Astrocyte of the cerebellum (primary cell): Measurements from ENCODE around the gene METRNL.

Experiments
- DNase-seq: peaks from one replicate; pipeline ENCODE4 v3.0.0-alpha.2; 2011; ENCODE audit warnings: low read depth
- H3K4me3 ChIP-seq: 2 replicates; pipeline ENCODE4 v1.5.1; 2011; ENCODE audit warnings: mild to moderate bottlenecking, low read depth, low read length, moderate library complexity
- CTCF ChIP-seq: IDR thresholded peaks from 2 replicates; pipeline ENCODE4 v1.5.1; 2012; ENCODE audit warnings: low read length, low read depth, moderate library complexity, mild to moderate bottlenecking; ENCODE audit errors: missing control alignments
- in situ Hi-C: cut with HindIII; loops from 2 replicates; pipeline ENCODE4 v1.10.0; 2017; ENCODE audit warnings: low sequenced_read_pairs

The METRNL gene

GRCh38 chr17:83072600-83073358, 6.6 kb upstream of the METRNL start:
- no peak for DNase-seq
- TF ChIP-seq CTCF, result no peak
- H3K4me3 ChIP-seq, result no peak overlapping the region
- in situ Hi-C loops, result no loop called here

DNA sequence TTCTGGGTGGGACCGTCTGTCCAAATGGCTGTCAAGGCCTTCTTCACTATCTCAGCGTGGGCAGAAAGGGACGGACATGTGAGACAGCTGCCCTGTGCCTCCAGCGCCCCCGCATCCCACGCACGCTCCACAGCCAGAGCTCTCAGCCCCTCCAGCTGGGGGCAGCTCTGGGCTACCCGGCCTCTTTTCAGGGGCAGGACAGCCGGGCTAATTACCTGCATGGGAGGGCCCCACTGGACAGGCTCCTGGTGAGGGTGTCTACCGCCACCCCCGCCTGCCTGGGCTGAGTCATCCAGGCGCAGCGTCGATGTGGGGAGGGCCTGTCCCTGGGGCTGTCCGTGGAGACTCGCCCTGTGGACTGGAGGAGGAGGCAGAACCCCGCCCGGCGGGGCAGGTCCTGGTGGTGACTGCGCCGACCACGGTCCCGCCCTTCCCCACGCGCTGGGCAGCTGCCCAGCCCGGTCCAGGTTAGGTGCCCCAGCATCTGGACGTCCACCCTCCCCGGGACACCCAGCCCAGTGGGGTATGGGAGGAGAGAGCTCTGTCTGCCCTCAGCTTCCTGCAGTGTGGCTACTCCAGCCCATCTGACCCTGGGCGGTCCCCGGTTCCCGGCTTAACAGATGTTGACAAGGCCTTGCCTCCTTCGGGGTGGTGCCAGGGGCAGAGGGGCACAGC, 5.9 kb upstream of the METRNL start:
- no peak overlapping the region for H3K4me3 ChIP-seq
- in situ Hi-C loops, result no loop called here
- DNase-seq, result no peak
- TF ChIP-seq CTCF, result no peak

DNA sequence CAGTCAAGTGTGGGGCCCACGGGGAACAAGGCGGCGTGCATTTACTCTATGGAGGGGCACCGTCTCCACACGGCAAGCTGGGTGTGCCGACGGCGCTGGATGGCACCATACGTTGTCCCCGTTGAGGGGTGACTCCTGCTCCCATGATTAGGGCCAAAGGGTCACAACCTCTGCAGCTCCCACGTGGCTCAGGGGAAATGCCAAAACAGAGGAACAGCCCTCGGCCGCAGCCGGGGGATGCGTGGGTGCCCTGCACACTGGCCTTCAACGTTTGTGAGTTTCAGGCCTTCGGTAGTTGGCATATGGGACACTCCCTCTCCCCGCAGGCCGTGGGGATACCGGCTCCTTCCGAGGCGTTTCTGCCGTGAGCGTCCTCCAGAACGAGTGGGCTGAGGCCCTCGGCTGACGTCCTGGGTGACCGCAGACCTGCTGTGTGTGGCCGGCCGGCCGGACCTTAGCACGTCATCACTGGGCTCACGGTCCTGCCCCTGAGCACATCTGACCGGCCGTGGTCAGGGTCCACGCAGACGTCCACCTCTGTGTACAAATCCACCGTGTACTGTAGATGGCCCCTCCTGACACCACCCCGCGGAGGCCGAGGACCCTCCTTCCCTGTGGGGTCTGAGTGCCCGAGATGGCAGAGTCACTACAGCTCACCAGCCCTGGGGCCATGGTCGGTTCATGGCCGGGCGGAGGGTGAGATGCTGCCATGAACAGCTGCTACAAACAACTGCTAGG, 4.8 kb upstream of the METRNL start:
- in situ Hi-C loops, result no loop called here
- no peak for DNase-seq
- no peak overlapping the region for H3K4me3 ChIP-seq

GRCh38 chr17:83075270-83075880, 4.0 kb upstream of the METRNL start:
- in situ Hi-C loops, result no loop called here
- no peak overlapping the region for H3K4me3 ChIP-seq
- DNase-seq, result no peak
- TF ChIP-seq CTCF, result no peak

More for the DNA sequence above, 4.8 kb upstream of the METRNL start:
- TF ChIP-seq CTCF, result no peak

DNA sequence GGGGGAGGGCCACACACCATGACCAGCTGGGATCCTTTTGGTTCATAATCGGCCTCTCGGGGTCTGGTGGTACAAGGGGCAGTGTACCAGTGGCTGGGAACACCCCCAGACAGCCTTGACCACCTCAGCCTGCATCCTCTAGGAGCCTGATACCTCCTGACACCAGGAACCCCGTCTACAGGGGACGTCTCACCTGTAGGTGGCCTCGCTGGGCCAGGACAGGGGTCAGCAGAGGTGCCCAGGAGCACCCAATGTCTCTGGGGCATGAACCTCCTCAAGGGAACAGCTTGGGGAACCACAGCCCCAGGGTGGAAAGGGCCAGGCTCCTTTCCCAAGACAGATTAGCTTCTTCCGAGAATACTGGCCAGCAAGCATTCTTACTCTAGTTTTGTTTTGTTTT, 2.5 kb upstream of the METRNL start:
- no peak for DNase-seq
- no peak overlapping the region for H3K4me3 ChIP-seq
- peak; percentile 18 for TF ChIP-seq CTCF
- in situ Hi-C loops, result no loop called here

- no peak overlapping the region for H3K4me3 ChIP-seq
- in situ Hi-C loops, result no loop called here
- no peak for DNase-seq
- TF ChIP-seq CTCF, result no peak
Measured at GRCh38 chr17:83077411-83077810, 2.0 kb upstream of the METRNL start.
